Lung (tissue), 12 donors: ENCODE results near the gene BUD23. TPM values are rescaled to one million over a fixed set of nuclear protein-coding genes. Genes with fewer than 3 reads are reported as not detected.

Experiments used
- ATAC-seq: fragments of 200-7000 bp; cut with Tn5 transposase; one replicate; pipeline ENCODE4 v1.9.1; 2020; ENCODE audit warnings: moderate number of reproducible peaks; ENCODE audit not compliant: insufficient read depth, low FRiP score
- DNase-seq, 3 donors: peaks; one replicate each; pipeline ENCODE4 v3.0.0-alpha.2; 2013 to 2017
- H3K27ac ChIP-seq, 2 donors: one replicate each; pipeline ENCODE4 v1.5.1; 2013; ENCODE audit warnings: mild to moderate bottlenecking in 2 of 2, moderate library complexity in 2 of 2, control low read depth in 1 of 2, inconsistent platforms in 1 of 2, low read depth in 1 of 2, low read length in 1 of 2
- H3K27me3 ChIP-seq, 3 donors: one replicate each; pipeline ENCODE4 v1.5.1; 2013; ENCODE audit warnings: low read length in 2 of 3; ENCODE audit not compliant: control insufficient read depth in 3 of 3, insufficient read depth in 3 of 3
- H3K36me3 ChIP-seq, 4 donors: one replicate each; pipeline ENCODE4 v1.5.1; 2013; ENCODE audit warnings: low read length in 4 of 4, mild to moderate bottlenecking in 1 of 4, moderate library complexity in 1 of 4; ENCODE audit not compliant: control insufficient read depth in 4 of 4, insufficient read depth in 4 of 4
- H3K4me1 ChIP-seq, 5 donors: one replicate each; pipeline ENCODE4 v1.5.1; 2013; ENCODE audit warnings: low read length in 5 of 5, mild to moderate bottlenecking in 2 of 5, moderate library complexity in 1 of 5; ENCODE audit not compliant: control insufficient read depth in 5 of 5, insufficient read depth in 5 of 5
- H3K4me3 ChIP-seq: one replicate; pipeline ENCODE4 v1.5.1; 2013; ENCODE audit warnings: mild to moderate bottlenecking, control low read depth, moderate library complexity
- H3K9ac ChIP-seq, 2 donors: one replicate each; pipeline ENCODE4 v1.5.1; 2013; ENCODE audit warnings: low read length in 2 of 2, control low read depth in 1 of 2; ENCODE audit not compliant: insufficient read depth in 1 of 2
- H3K9me3 ChIP-seq, 4 donors: one replicate each; pipeline ENCODE4 v1.5.1; 2013; ENCODE audit warnings: low read length in 3 of 4, mild to moderate bottlenecking in 1 of 4, moderate library complexity in 1 of 4; ENCODE audit not compliant: control insufficient read depth in 4 of 4, insufficient read depth in 3 of 4
- CTCF ChIP-seq: IDR thresholded peaks from 2 replicates; pipeline ENCODE4 v1.5.1; 2012; ENCODE audit warnings: mild to moderate bottlenecking; ENCODE audit errors: control extremely low read depth, extremely low read depth
- WGBS, 2 donors: extraction: QIAGEN DNeasy Blood & Tissue Kit; methylation state at CpG; one replicate each; pipeline ENCODE4 v1.1.7; 2013; 5-methylcytosine and 5-hydroxymethylcytosine counted together
- polyA plus RNA-seq, 2 donors: library from polyadenylated mRNA; stranded (reverse); fragments of 200-250 nt; gene quantifications; one replicate each; pipeline ENCODE4 v1.2.1, GENCODE V29; 2013
- total RNA-seq, 2 donors: library from RNA; depleted of rRNA in 1 of 2; stranded (reverse); fragments of >200 nt in 1 of 2; gene quantifications; one replicate each; pipeline ENCODE4 v1.2.1, GENCODE V29; 2014 to 2021
- donor health status: control.
- donor health status: control.
- donor health status: Bipolar disorder and iron deficiency.
- donor health status: healthy.
- donor health status: DM: yes; HTN: yes; CAD: no.

Gene BUD23
- total and polyA plus RNA-seq, 4 donors: 33.5 to 118 (median 74.2) TPM

GRCh38 chr7:73699370-73700068 is 16.1 kb downstream of the BUD23 start:
- no peaks in the 10 kb centered on the region for H3K9me3 ChIP-seq
- WGBS, 2 donors: 87% methylated on average over 15 of the region's 15 CpGs
- no peak for ATAC-seq
- no peak overlapping the region for H3K9ac ChIP-seq
- no peak for DNase-seq
- no peaks in the 10 kb centered on the region for H3K27me3 ChIP-seq
- H3K4me3 ChIP-seq: no peak overlapping the region
- no peak for TF ChIP-seq CTCF
- H3K4me1 ChIP-seq: peaks cover 0 to 8% (median 0%) of the 10 kb centered on the region in 5 donors
- peaks cover 0 to 37% (median 14%) of the 10 kb centered on the region in 4 donors for H3K36me3 ChIP-seq
- no peak overlapping the region for H3K27ac ChIP-seq

GRCh38 chr7:73700069-73700423 is 16.6 kb downstream of the BUD23 start:
- ATAC-seq (no peak), DNase-seq (no peak)
- Histone ChIP-seq H3K4me1 (peaks cover 0 to 11% (median 0%) of the 10 kb centered on the region in 5 donors), H3K4me3 (no peak overlapping the region), H3K27me3 (no peaks in the 10 kb centered on the region), H3K9ac (no peak overlapping the region), H3K9me3 (no peaks in the 10 kb centered on the region), H3K36me3 (peaks cover 0 to 34% (median 11%) of the 10 kb centered on the region in 4 donors), H3K27ac (no peak overlapping the region)
- WGBS, 2 donors: 90 to 92% methylated on average over 14 of the region's 14 CpGs
- no peak for TF ChIP-seq CTCF

GRCh38 chr7:73700581-73701134 is 17.3 kb downstream of the BUD23 start:
- Histone ChIP-seq H3K27ac (no peak overlapping the region), H3K9me3 (no peaks in the 10 kb centered on the region), H3K4me1 (peaks cover 0 to 11% (median 0%) of the 10 kb centered on the region in 5 donors), H3K27me3 (no peaks in the 10 kb centered on the region), H3K4me3 (no peak overlapping the region), H3K36me3 (peaks cover 0 to 32% (median 11%) of the 10 kb centered on the region in 4 donors), H3K9ac (no peak overlapping the region)
- DNase-seq: no peak
- WGBS, 2 donors: 81 to 83% methylated on average over 15 of the region's 15 CpGs
- no peak for TF ChIP-seq CTCF
- ATAC-seq: no peak
